Mucosa of descending colon (tissue), 3 donors: Measurements from ENCODE around the gene MMAB. TPM values are rescaled to one million over a fixed set of nuclear protein-coding genes. Genes with fewer than 3 reads are reported as not detected.

ENCODE experiments used
- ATAC-seq: fragments of 200-7000 bp; cut with Tn5 transposase; one replicate; pipeline ENCODE4 v1.9.1; 2020; ENCODE audit warnings: mild to moderate bottlenecking, moderate library complexity
- DNase-seq, 3 donors: peaks; one replicate each; pipeline ENCODE4 v3.0.0-alpha.2; 2020
- H3K36me3 ChIP-seq: fragments of 200-600 bp; one replicate; pipeline ENCODE4 v1.8.0; 2021; ENCODE audit warnings: low read depth, mild to moderate bottlenecking
- H3K4me1 ChIP-seq: fragments of 200-600 bp; one replicate; pipeline ENCODE4 v1.8.0; 2021; ENCODE audit warnings: low read depth, mild to moderate bottlenecking
- H3K4me3 ChIP-seq: fragments of 200-600 bp; one replicate; pipeline ENCODE4 v1.8.0; 2021; ENCODE audit warnings: mild to moderate bottlenecking
- H3K9me3 ChIP-seq: fragments of 200-600 bp; one replicate; pipeline ENCODE4 v1.8.0; 2021; ENCODE audit warnings: mild to moderate bottlenecking
- intact Hi-C, 2 donors: fragments of 100-400 bp; cut with DNase I in 1 of 2; cut with micrococcal nuclease in 1 of 2; formaldehyde crosslinking; loops; one replicate each; pipeline versions ENCODE4 v1.11.0 to v1.11.1; 2022; cut with DNase I, micrococcal nuclease
- total RNA-seq, 3 donors: library from RNA; stranded (reverse); fragmentation: NEBNext Ultra II Directional in 2 of 3; extraction: Animal tissue kit (Norgen Biotek cat#: 25700) in 2 of 3; gene quantifications; one replicate each; pipeline versions ENCODE4 v1.2.1 to v1.2.4, GENCODE V29; 2021 to 2023
- TF ChIP-seq, protein P1 (sequence below): fragments of 200-600 bp; IDR thresholded peaks from one replicate; pipeline ENCODE4 v1.8.0; 2022; ENCODE audit warnings: antibody characterized with exemption, mild to moderate bottlenecking
- donor health status: DM: no; HTN: no; CAD: no; lungs with moderate emphysema.
- donor health status: DM: no; HTN: no; CAD: no.
- donor health status: DM: no; HTN: yes; CAD: no.

MMAB gene
- total RNA-seq, 3 donors from 2014 or later: 29.9 to 45.5 (median 42.0) TPM

DNA sequence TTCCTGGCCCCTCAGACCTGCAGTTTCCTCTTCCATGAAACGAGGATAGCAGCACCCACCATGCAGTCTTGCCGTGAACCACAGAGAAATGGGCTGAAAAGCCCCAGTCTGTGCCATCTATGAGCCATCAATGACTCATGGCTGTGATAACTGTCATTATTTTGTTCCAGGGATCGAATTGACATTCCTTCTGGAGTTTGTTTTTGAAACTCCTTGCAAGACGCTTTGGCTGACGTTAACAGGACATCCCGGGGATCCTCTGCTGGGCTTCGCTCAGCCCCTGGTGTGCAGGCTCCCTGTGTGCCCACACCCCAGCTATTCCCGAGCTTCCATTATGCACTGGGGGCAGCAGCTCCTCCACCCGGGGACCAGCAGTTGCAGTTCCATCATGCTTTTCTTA, 33.8 kb downstream of the MMAB start:
- intact Hi-C loops: no loop called here
- no peaks in the 10 kb centered on the region for H3K9me3 ChIP-seq
- DNase-seq: no peak
- TF ChIP-seq, protein P1, sequence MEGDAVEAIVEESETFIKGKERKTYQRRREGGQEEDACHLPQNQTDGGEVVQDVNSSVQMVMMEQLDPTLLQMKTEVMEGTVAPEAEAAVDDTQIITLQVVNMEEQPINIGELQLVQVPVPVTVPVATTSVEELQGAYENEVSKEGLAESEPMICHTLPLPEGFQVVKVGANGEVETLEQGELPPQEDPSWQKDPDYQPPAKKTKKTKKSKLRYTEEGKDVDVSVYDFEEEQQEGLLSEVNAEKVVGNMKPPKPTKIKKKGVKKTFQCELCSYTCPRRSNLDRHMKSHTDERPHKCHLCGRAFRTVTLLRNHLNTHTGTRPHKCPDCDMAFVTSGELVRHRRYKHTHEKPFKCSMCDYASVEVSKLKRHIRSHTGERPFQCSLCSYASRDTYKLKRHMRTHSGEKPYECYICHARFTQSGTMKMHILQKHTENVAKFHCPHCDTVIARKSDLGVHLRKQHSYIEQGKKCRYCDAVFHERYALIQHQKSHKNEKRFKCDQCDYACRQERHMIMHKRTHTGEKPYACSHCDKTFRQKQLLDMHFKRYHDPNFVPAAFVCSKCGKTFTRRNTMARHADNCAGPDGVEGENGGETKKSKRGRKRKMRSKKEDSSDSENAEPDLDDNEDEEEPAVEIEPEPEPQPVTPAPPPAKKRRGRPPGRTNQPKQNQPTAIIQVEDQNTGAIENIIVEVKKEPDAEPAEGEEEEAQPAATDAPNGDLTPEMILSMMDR: no peak
- no peak for ATAC-seq
- H3K36me3 ChIP-seq: no peaks in the 10 kb centered on the region
- H3K4me1 ChIP-seq: no peaks in the 10 kb centered on the region
- H3K4me3 ChIP-seq: no peak overlapping the region

DNA sequence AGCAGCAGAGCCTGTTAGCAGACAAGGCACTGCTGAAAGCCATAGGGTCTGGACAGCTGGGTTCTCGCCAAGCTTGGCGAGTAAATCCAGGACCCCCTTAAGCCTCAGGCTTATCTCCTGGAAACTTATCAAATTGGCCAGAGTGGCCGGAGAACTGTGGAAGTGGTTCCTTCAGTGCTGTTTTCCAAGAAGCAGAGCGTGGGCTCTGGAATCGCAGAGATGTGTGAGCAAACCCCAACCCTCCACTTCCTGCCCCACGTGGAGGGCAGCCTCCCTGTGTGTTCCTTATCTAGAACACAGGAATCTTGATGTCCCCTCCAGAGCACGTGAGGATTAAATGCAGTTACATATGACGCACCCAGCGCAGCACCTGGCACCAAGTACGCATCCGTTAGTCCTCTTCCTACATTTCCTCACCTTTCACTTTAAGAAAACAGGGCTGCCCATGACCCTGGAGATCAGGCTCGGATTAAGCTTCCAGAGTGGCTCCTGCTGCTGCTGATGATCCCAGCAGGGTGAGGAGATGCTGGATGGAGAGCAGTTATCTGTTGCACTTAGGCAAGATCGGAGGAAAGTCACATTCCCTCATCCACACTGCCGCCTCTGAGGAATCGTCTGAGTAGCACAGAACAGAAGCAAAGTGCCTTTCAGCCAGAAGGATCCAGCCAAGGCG, 35.0 kb downstream of the MMAB start:
- no peak overlapping the region for H3K4me3 ChIP-seq
- no peaks in the 10 kb centered on the region for H3K36me3 ChIP-seq
- H3K9me3 ChIP-seq: no peaks in the 10 kb centered on the region
- ATAC-seq: no peak
- TF ChIP-seq, protein P1: no peak
- H3K4me1 ChIP-seq: no peaks in the 10 kb centered on the region
- DNase-seq: no peak
- intact Hi-C loops: no loop called here

GRCh38 chr12:109537136-109537535, 36.2 kb downstream of the MMAB start:
- intact Hi-C loops: no loop called here
- ATAC-seq (no peak), DNase-seq (no peak)
- Histone ChIP-seq H3K4me3 (no peak overlapping the region), H3K36me3 (no peaks in the 10 kb centered on the region), H3K4me1 (no peaks in the 10 kb centered on the region), H3K9me3 (no peaks in the 10 kb centered on the region)
- TF ChIP-seq, protein P1: no peak

- no peaks in the 10 kb centered on the region for H3K4me1 ChIP-seq
- H3K4me3 ChIP-seq: no peak overlapping the region
- DNase-seq (no peak), ATAC-seq (no peak)
- TF ChIP-seq, protein P1: no peak
- intact Hi-C loops: no loop called here
- H3K9me3 ChIP-seq: no peaks in the 10 kb centered on the region
- H3K36me3 ChIP-seq: no peaks in the 10 kb centered on the region
These were observed 37.4 kb downstream of the MMAB start for GRCh38 chr12:109535863-109536250.

DNA sequence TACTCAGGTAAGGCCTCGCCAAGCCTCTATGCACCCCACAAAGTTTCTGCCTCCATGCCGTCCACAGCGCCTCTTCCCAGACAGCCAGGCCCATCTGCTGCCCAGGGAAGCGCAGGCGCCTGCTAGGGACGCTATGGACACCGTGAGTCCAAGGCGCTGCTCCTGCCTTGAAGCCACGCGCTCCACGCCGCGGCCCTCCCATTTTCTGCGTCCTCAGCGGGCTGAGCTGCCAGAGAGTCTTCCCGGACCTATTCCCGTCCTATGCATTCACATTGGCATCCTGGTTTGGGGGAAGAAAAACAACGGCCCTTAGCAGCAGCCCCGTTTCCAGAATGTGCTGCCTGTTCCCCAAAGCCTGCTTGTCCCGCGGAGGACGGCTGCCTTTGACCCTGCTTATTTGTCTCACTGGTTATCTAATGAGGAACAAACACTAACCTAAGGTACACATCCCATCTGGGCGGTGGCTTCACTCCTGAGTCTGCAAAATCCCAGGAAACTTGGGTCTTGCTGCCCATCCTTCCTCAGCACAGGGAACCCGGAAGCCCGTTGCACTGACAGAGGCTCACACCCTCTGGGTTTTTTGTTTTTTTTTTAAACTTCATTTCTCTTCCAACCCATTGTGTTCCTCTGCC, 38.0 kb downstream of the MMAB start:
- H3K4me3 ChIP-seq: no peak overlapping the region
- H3K9me3 ChIP-seq: no peaks in the 10 kb centered on the region
- H3K4me1 ChIP-seq: no peaks in the 10 kb centered on the region
- DNase-seq (peak in 1 of 3 donors; percentile 41), ATAC-seq (no peak)
- intact Hi-C loops: no loop called here
- TF ChIP-seq, protein P1: no peak
- H3K36me3 ChIP-seq: no peaks in the 10 kb centered on the region
